Activated effector memory CD4-positive, alpha-beta T cell treated with Interleukin-2 at 50 U/mL for 16 hours (primary cell): ENCODE results near the gene APOBEC3B.
"Not testable (repeated sequence)": the region's sequence is repeated elsewhere in the genome, so short reads cannot be mapped to it uniquely, and the experiment has no call there.

Experiments used
- DNase-seq: peaks from one replicate; pipeline ENCODE4 v3.0.0-alpha.2; 2020

The APOBEC3B gene

DNA sequence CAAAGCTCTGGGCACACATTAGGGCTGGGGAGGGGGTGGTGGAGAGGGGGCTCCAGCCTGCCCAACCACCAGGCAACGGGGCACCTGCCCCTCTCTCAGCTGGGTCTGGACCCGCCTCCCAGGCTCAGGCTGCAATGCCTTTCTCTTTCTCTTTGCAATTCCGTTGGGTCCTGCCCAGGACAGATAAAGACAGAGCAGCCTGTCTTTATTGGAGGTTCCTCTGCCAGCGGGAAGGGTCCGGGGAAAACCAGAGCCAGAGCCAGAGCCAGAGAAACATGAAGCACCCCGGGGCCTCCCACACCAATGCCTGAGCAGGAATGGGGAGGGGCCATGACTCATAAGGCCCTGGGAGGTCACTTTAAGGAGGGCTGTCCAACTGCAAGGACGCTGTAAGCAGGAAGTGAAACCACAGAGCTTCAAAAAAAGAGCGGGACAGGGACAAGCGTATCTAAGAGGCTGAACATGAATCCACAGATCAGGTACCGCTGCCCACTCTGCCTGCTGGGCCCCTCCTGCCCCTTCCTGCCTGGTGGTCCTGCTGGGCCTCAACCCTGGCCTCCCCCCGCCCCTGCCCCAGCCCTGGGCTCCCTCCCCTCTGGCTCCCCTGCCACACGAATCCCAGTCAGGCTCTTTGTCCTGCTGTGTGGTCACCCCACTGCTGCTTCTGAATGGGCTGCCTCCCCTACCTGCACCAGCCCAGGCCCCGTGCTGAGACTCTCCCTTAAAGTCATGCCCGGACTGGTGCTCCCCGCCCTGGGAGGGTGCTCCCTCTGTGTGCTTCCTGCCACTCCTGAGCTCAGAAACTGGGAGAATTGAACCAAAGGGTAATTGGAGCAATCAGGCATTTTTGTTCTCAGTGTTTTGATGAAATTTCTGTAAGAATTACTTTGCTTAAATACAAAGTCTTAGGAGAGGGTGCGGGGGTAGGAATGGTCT lies at the start of gene APOBEC3B:
Gene APOBEC3B, plus strand, starts transcription at position 356 of the 936 bp plus-strand sequence. Its CDS starts 107 bp downstream, at position 463.
- peak; percentile 40 for DNase-seq

DNA sequence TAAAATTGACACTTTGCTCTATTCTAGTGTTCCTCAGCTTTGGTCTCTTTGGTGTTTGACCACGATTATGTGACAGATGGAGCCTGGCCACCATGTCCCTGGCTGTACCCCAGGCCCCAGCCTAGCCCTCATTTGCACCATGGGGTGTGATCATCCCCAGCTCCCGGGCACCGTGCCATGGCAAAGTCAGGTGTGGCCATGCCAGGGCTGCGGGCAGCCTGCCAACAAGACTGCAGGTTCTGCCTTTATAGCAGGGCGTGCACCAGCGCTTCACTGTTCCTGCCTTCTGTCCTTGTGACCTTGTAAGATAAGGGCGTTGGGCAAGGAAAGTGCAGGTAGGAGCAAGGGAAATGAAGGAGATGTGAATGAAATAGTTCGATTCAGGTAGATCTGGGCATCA lies 47.1 kb upstream of the APOBEC3B start:
- no peak for DNase-seq

DNA sequence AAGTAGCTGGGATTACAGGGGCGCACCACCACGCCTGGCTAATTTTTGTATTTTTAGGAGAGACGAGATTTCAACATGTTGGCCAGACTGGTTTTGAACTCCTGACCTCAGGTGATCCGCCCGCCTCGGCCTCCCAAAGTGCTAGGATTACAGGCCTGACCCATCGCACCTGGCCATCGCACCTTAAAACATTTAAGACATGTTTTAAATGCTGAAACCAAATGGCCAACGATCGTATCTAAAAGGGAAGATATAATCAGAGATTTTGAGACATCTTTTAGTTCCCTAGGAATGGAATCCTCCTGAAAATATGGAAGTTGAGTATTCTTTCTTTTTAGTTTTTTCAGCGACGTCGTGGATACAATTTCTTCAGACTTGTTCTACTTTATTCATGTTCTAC lies 46.5 kb upstream of the APOBEC3B start:
- DNase-seq = no peak

DNA sequence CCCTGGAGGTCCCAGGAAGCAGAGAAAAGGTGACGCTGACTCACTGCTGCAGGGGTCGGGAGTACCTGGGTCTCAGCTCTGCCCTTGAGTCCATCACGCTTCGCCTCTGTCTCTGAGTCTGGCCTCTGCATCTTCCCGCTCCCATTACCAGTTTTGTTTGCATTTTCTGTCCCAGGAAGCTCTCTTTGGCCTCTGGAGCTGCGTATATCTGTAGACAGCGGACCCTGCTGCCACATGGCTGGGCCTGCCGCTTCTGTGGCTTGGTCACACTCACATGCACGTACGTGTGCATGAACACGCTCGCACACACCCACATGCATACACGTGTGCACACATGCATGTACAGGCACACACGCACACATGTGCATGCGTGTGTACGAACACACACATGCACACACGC lies 45.6 kb upstream of the APOBEC3B start:
- no peak for DNase-seq

GRCh38 chr22:38937036-38937435 lies 45.1 kb upstream of the APOBEC3B start:
- no peak for DNase-seq

GRCh38 chr22:38937541-38937940 lies 44.6 kb upstream of the APOBEC3B start:
- no peak for DNase-seq

- no peak for DNase-seq
Measured at GRCh38 chr22:38938221-38938620, 43.9 kb upstream of the APOBEC3B start.

- no peak for DNase-seq
Measured at GRCh38 chr22:38938925-38939324, 43.2 kb upstream of the APOBEC3B start.

GRCh38 chr22:38940811-38941384 lies 41.2 kb upstream of the APOBEC3B start:
- DNase-seq = no peak

- no peak for DNase-seq
Measured at GRCh38 chr22:38941488-38941987, 40.6 kb upstream of the APOBEC3B start.

DNA sequence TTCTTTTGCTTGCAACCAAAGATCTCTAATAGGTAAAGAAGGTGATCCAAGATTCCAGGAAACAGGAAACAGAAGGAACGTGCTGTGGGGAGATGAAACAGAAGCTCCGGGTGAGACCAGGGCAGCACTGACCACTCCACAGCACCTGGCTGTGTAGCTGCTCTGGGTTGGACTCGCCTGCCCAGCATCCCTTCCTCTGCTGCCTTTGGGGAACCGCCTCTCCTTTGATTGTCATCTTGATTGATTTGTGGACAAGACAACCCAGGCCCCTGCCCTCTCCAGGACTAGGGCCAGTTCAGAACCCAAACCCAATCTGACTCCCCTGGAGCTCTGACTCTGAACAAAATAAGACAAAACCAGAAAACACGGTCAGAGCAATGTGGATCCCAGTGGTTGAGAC lies 39.4 kb upstream of the APOBEC3B start:
- no peak for DNase-seq

DNA sequence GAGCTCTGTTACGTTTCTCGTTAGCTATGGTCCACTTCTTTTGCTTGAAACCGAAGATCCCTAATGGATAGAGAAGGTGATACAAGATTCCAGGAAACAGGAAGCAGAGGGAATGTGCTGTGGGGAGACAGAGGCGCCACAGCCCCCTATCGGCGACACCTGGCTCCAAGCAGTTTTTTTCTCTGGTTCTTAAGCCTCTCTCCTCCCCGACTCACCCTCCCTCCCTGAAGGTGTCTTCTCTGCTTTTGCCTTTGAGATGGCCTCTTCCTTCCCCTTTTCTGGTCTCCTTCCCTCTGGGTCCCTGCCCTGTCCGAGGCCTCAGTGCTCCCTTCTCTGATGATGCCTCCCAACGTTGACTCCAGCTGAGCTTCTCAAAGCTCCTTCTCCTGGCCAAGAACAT lies 38.9 kb upstream of the APOBEC3B start:
- DNase-seq = no peak

- no peak for DNase-seq
Measured at GRCh38 chr22:38943882-38944281, 38.3 kb upstream of the APOBEC3B start.

DNA sequence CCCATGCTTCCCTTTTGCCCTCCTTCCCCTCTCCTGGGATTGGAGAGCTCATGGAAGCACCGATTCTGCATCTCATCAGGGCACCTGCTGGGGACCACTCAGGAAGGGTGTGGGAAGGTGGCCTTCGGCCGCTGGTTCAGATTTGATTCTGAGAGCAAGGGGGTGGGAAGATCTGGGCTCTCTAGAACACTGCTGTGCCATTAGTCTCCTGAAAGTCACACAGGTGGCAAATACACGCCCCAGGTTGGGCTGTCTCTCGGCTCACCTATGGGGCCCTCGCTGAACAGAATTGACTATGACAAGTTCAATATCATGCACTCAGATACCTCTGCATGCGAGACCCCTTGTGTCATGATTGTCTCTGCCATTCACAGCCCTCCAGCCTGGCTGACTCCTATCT lies 37.5 kb upstream of the APOBEC3B start:
- DNase-seq = no peak

GRCh38 chr22:38945706-38946338 lies 36.3 kb upstream of the APOBEC3B start:
- not testable (repeated sequence) for DNase-seq

DNA sequence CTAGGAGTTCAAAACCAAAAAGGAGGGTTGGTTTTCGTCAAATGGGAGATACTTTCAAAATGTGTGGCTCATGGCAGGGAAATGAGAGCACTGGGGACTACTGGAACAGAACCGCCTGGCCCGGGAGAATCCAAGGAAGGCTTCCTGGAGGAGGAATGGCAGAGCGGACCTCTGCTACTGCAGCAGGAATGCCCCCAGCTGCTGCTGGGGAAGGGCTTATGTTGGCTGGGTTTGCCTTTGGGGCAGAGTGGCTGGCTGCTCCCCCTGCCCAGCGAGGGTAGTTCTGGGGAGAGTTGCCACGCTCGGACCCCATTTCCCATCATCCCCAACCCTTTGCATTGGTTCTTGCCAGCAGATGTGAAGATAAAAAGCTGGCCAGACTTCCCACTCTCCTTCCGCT lies 35.4 kb upstream of the APOBEC3B start:
- DNase-seq = no peak

GRCh38 chr22:38947321-38948140 lies 34.6 kb upstream of the APOBEC3B start:
- DNase-seq = no peak

DNA sequence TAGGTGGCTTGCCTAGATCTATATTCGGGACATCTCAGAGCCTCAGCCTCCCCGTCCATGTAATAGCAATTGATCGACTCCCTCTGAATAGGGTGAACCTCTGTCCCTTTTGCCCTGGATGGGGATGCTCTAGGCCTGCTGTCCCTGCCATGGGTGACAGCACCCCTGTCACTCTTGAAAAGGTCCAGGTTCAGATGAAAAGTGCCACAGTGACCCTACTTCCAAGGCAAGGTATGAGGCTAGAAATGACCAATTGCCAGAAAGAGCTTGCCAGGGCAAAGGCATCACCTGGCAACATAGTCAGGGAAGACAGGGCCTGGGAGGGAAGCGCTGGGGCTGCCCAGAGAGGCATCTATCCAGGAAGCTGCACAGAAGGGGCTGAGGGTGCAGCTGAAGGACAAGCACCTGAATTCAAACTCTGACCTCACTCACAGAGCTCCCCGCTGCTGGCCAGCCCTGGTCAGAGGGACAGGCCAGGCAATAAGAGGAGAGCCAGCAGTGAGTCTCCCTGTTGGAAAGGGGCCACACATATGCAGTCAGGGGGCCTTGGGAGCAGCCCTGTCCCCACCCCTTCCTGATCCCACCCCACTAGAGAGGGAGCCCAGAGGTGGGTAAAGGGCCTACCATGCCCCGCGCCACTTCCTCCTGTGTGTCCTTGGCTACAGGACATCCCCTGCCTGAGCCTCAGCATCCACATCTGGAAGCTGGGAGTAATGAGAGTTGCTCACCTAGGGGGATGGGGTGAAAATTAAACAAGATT lies 33.8 kb upstream of the APOBEC3B start:
- no peak for DNase-seq

- DNase-seq = no peak
Measured at GRCh38 chr22:38949889-38950405, 32.2 kb upstream of the APOBEC3B start.

DNA sequence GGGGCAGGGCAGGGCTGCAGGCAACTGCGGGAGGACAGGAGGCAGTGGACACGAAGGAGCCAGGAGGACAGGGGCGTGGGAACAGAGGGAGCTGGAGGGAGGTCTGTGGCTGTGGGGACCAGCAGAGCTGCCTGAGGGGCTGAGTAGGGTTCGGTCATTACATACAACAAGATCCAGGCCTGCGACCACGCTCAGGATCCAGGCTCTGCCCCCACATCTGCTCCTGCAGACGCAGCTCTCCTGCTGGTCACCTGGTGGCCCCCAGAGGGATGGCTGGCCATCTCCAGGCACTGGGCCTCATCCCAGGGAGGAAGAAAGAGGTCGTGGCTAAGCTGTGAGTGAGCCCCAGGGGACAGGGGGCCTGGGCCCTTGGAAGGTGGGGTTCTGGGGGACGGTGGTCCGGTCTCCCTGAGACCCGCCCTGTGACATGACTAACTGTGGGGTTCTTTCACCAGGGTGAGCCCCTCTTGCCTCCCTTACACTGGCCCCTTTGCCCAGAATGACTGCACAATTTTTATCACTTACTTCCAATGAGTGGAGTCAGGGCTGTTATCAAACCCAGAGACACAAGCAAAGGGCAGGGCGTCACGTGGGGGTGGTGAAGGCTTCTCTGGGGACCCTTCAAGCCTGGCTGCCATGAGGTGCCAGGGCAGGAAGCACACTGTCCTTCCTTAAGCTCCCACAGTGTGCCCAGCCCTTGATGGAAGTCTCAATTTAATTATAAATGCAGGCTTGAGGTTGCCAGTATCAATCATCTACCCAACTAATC lies 31.4 kb upstream of the APOBEC3B start:
- DNase-seq = no peak

- no peak for DNase-seq
Measured at GRCh38 chr22:38951734-38952133, 30.4 kb upstream of the APOBEC3B start.
